Naive thymus-derived CD4-positive, alpha-beta T cell (primary cell): Measurements from ENCODE around the gene JAZF1. TPM values are rescaled to one million over a fixed set of nuclear protein-coding genes. Genes with fewer than 3 reads are reported as not detected.

Experiments used
- ATAC-seq: fragments of 150-1000 bp; cut with Tn5 transposase; 2 replicates; pipeline ENCODE4 v1.10.0; 2021; ENCODE audit warnings: mild to moderate bottlenecking, moderate library complexity
- CTCF ChIA-PET: fragments of 350-600 bp; sonication (Branson Sonifier 250); formaldehyde crosslinking; loops from one replicate; lab custom pipeline; 2021; ENCODE audit warnings: antibody characterized with exemption; lab: Charles Lee
- POLR2A ChIA-PET: fragments of 350-600 bp; sonication (Branson Sonifier 250); formaldehyde crosslinking; loops from one replicate; lab custom pipeline; 2021; ENCODE audit warnings: antibody characterized with exemption, inconsistent platforms; lab: Charles Lee
- DNase-seq, 9 donors: peaks; one replicate each; pipeline versions ENCODE4 v3.0.0 to v3.0.0-alpha.2; 2020 to 2022; ENCODE audit warnings: mixed read lengths in 1 of 9
- H3K27ac ChIP-seq: one replicate; pipeline ENCODE4 v1.7.0; 2013; ENCODE audit warnings: mild to moderate bottlenecking, low read depth, low read length, moderate library complexity
- H3K27me3 ChIP-seq, 2 donors: one replicate each; pipeline ENCODE4 v1.7.0; 2013; ENCODE audit warnings: low read length in 2 of 2, mild to moderate bottlenecking in 2 of 2, moderate library complexity in 2 of 2; ENCODE audit not compliant: control insufficient read depth in 2 of 2, insufficient read depth in 2 of 2
- H3K36me3 ChIP-seq, 3 experiments: 1 replicate in 2 of 3; 2 replicates in 1 of 3; pipeline ENCODE4 v1.7.0; 2013; ENCODE audit warnings: low read length in 3 of 3, mild to moderate bottlenecking in 3 of 3, moderate library complexity in 1 of 3; ENCODE audit not compliant: insufficient read depth in 3 of 3, control insufficient read depth in 2 of 3
- H3K4me1 ChIP-seq, 2 donors: one replicate each; pipeline ENCODE4 v1.7.0; 2013; ENCODE audit warnings: low read length in 2 of 2, mild to moderate bottlenecking in 2 of 2, moderate library complexity in 1 of 2; ENCODE audit not compliant: control insufficient read depth in 2 of 2, insufficient read depth in 2 of 2
- H3K4me3 ChIP-seq: 2 replicates; pipeline ENCODE4 v1.7.0; 2013; ENCODE audit warnings: mild to moderate bottlenecking, low read length
- H3K9me3 ChIP-seq, 3 experiments: 1 replicate in 2 of 3; 2 replicates in 1 of 3; pipeline ENCODE4 v1.7.0; 2013; ENCODE audit warnings: low read length in 3 of 3; ENCODE audit not compliant: control insufficient read depth in 2 of 3
- H3K27ac Mint-ChIP-seq, 9 donors: one replicate each; pipeline ENCODE4 v1.8.0; 2020 to 2022; ENCODE audit warnings: mixed read lengths in 9 of 9, mild to moderate bottlenecking in 8 of 9, moderate library complexity in 5 of 9, inconsistent platforms in 2 of 9
- H3K27me3 Mint-ChIP-seq, 5 donors: one replicate each; pipeline ENCODE4 v1.8.0; 2021 to 2022; ENCODE audit warnings: mixed read lengths in 5 of 5, mild to moderate bottlenecking in 1 of 5
- H3K36me3 Mint-ChIP-seq, 5 donors: one replicate each; pipeline ENCODE4 v1.8.0; 2020 to 2022; ENCODE audit warnings: mixed read lengths in 5 of 5, mild to moderate bottlenecking in 3 of 5, inconsistent platforms in 1 of 5
- H3K4me1 Mint-ChIP-seq, 7 donors: one replicate each; pipeline ENCODE4 v1.8.0; 2020 to 2022; ENCODE audit warnings: mixed read lengths in 7 of 7, mild to moderate bottlenecking in 3 of 7, inconsistent platforms in 1 of 7
- H3K4me3 Mint-ChIP-seq, 10 donors: one replicate each; pipeline ENCODE4 v1.8.0; 2020 to 2022; ENCODE audit warnings: mild to moderate bottlenecking in 10 of 10, mixed read lengths in 10 of 10, moderate library complexity in 6 of 10, inconsistent platforms in 2 of 10
- H3K9me3 Mint-ChIP-seq, 11 donors: one replicate each; pipeline ENCODE4 v1.8.0; 2020 to 2022; ENCODE audit warnings: mixed read lengths in 11 of 11, mild to moderate bottlenecking in 4 of 11, inconsistent platforms in 1 of 11, moderate library complexity in 1 of 11
- intact Hi-C, 2 donors: fragments of 100-400 bp; cut with micrococcal nuclease; formaldehyde crosslinking; loops; one replicate each; pipeline ENCODE4 v1.15.1; 2023
- polyA plus RNA-seq, 2 donors: library from polyadenylated mRNA; unstranded; fragments of 300-500 nt; fragmentation: Illumina TruSeq; gene quantifications; one replicate each; pipeline ENCODE4 v1.2.3, GENCODE V29; 2021
- total RNA-seq, 6 experiments: library from RNA in 5 of 6; stranded (reverse) in 5 of 6; gene quantifications; 1 replicate in 5 of 6; 2 replicates in 1 of 6; pipeline ENCODE4 v1.2.3 and lab custom pipeline; 2021 to 2026

The JAZF1 gene
- total and polyA plus RNA-seq, 7 experiments from 2014 or later, result 2.0 to 33.1 (median 3.2) TPM

DNA sequence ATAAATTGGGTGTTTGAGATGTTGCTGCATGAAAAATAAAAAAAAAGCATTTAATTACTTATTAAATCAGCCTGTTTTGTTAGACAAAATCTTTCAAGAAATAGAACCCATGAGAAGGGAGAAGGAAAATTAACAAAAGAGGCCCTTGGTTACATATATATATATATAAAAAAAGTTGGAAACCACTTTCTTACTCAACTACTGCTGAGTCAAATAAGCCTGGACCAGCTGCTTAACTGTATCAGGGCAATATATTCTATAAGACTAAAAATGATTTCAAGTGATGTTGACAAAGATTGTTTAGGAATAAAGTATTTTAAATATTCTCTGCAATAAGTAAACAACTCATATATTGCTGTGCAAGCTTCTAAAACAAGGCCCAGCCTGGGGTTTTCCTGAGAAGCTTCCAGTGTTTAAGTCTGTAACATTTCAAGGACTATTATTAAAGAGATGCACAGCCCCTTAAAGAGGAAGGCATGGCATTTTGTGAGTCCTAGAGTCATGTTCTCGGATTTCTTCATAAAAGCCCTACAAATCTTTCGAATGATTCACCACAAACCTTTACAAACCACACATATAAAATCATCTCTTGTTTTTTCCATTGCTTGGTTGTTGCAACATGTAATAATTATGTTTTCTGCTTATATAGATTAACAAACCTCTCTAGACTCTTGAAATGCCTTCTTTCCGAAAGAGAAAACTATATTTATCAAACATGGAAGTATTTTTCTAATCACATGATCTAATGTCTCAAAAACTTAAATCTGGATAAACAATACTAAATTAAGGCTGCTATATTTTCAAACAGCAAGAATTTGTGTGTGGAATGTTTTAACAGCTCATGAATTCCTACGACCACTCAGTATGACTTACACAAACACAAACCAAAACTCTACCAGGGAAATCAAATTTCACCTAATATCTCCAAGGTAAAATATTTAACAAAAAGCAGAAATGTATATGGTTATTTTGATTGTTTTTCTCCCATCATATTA is 14.3 kb downstream of the JAZF1 start:
- H3K27ac ChIP-seq, result no peak overlapping the region
- ChIA-PET POLR2A (no interaction called here), CTCF (interaction anchor here (0.6 kb wide), 1 partner anchor 1091 kb away, joined by 3 read pairs; no protein-coding TSS in a partner anchor)
- no peak overlapping the region for H3K27ac Mint-ChIP-seq
- H3K27me3 ChIP-seq, result no peaks in the 10 kb centered on the region
- peaks cover 0 to 21% (median 10%) of the 10 kb centered on the region in 7 donors for H3K4me1 Mint-ChIP-seq
- H3K36me3 ChIP-seq, result no peaks in the 10 kb centered on the region
- H3K4me3 ChIP-seq, result no peak overlapping the region
- H3K27me3 Mint-ChIP-seq, result no peaks in the 10 kb centered on the region
- no peaks in the 10 kb centered on the region for H3K4me1 ChIP-seq
- DNase-seq, result no peak
- intact Hi-C loops, result no loop called here
- peaks cover 0 to 22% (median 5%) of the 10 kb centered on the region in 5 donors for H3K36me3 Mint-ChIP-seq
- no peaks in the 10 kb centered on the region for H3K9me3 Mint-ChIP-seq
- ATAC-seq, result no peak
- no peak overlapping the region for H3K4me3 Mint-ChIP-seq
- H3K9me3 ChIP-seq, result no peaks in the 10 kb centered on the region

GRCh38 chr7:28165261-28165660 is 15.3 kb downstream of the JAZF1 start:
- Histone ChIP-seq H3K36me3 (no peaks in the 10 kb centered on the region), H3K4me3 (no peak overlapping the region), H3K9me3 (no peaks in the 10 kb centered on the region), H3K4me1 (no peaks in the 10 kb centered on the region), H3K27me3 (no peaks in the 10 kb centered on the region), H3K27ac (no peak overlapping the region)
- Mint-ChIP-seq H3K36me3 (peaks cover 0 to 20% (median 5%) of the 10 kb centered on the region in 5 donors), H3K27me3 (no peaks in the 10 kb centered on the region), H3K27ac (no peak overlapping the region), H3K4me1 (peaks cover 0 to 19% (median 6%) of the 10 kb centered on the region in 7 donors), H3K4me3 (no peak overlapping the region), H3K9me3 (no peaks in the 10 kb centered on the region)
- ChIA-PET CTCF (no interaction called here), POLR2A (no interaction called here)
- DNase-seq (no peak), ATAC-seq (no peak)
- intact Hi-C loops, result no loop called here

DNA sequence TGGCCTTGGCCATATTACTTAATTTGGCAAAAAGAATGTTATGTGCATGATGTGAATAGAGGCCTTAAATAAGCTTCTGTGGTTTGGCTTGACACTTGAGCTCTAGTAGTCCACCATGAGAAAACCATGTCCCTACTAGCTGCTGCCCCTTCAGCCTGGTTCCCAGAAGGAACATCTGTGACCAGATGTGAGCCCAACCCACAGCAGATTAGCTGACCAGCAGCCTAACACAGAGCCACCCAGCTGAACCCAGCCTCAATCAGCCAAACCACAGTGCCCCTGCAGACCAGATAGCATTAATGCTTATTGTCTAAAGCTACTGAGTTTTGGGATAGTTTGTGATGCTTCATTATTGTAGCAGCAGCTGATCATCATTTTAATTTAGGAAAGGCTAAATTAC is 16.6 kb downstream of the JAZF1 start:
- Histone ChIP-seq H3K4me3 (no peak overlapping the region), H3K4me1 (no peaks in the 10 kb centered on the region), H3K27me3 (no peaks in the 10 kb centered on the region), H3K27ac (no peak overlapping the region), H3K36me3 (no peaks in the 10 kb centered on the region), H3K9me3 (no peaks in the 10 kb centered on the region)
- no peaks in the 10 kb centered on the region for H3K9me3 Mint-ChIP-seq
- no peak overlapping the region for H3K4me3 Mint-ChIP-seq
- ChIA-PET CTCF (no interaction called here), POLR2A (no interaction called here)
- DNase-seq (no peak), ATAC-seq (no peak)
- H3K4me1 Mint-ChIP-seq, result peaks cover 0 to 15% (median 9%) of the 10 kb centered on the region in 7 donors
- intact Hi-C loops, result no loop called here
- no peak overlapping the region for H3K27ac Mint-ChIP-seq
- no peaks in the 10 kb centered on the region for H3K27me3 Mint-ChIP-seq
- peaks cover 0 to 27% (median 10%) of the 10 kb centered on the region in 5 donors for H3K36me3 Mint-ChIP-seq

DNA sequence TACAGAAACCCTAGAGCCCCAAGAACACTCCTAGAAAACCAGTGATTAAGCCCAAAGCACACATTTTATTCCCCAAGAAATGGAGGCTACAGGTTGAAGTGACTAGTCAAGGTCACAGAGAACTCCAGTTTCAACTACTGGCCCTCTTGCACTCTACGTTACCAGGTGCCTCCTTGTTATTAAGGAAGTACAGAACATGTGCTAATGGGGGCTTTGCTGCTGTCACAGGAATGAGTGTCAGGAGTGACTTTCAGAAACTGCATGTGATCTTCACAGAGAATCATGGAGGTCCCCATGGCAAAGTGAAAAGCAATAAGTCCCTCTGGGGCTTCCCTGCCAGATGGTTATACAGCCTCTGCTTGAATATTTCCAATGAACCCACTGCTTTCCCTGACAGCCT is 19.3 kb downstream of the JAZF1 start:
- no peak overlapping the region for H3K4me3 Mint-ChIP-seq
- no peak for DNase-seq
- H3K36me3 ChIP-seq, result no peaks in the 10 kb centered on the region
- H3K9me3 Mint-ChIP-seq, result no peaks in the 10 kb centered on the region
- POLR2A ChIA-PET, result no interaction called here
- no peak for ATAC-seq
- H3K4me3 ChIP-seq, result no peak overlapping the region
- H3K27me3 Mint-ChIP-seq, result peaks cover 0 to 4% (median 0%) of the 10 kb centered on the region in 5 donors
- H3K4me1 ChIP-seq, result no peaks in the 10 kb centered on the region
- no peaks in the 10 kb centered on the region for H3K27me3 ChIP-seq
- CTCF ChIA-PET, result no interaction called here
- intact Hi-C loops, result no loop called here
- no peaks in the 10 kb centered on the region for H3K9me3 ChIP-seq
- H3K27ac Mint-ChIP-seq, result no peak overlapping the region
- H3K4me1 Mint-ChIP-seq, result peaks cover 0 to 25% (median 12%) of the 10 kb centered on the region in 7 donors
- peaks cover 0 to 38% (median 12%) of the 10 kb centered on the region in 5 donors for H3K36me3 Mint-ChIP-seq
- H3K27ac ChIP-seq, result no peak overlapping the region

GRCh38 chr7:28160551-28160991 is 20.0 kb downstream of the JAZF1 start:
- Mint-ChIP-seq H3K27me3 (peaks cover 0 to 4% (median 0%) of the 10 kb centered on the region in 5 donors), H3K36me3 (peaks cover 0 to 38% (median 10%) of the 10 kb centered on the region in 5 donors), H3K4me3 (no peak overlapping the region), H3K4me1 (peaks cover under 1 to 30% (median 19%) of the 10 kb centered on the region in 7 donors), H3K27ac (no peak overlapping the region), H3K9me3 (no peaks in the 10 kb centered on the region)
- ATAC-seq, result no peak
- Histone ChIP-seq H3K36me3 (no peaks in the 10 kb centered on the region), H3K4me3 (no peak overlapping the region), H3K27ac (no peak overlapping the region), H3K9me3 (no peaks in the 10 kb centered on the region), H3K27me3 (no peaks in the 10 kb centered on the region), H3K4me1 (no peaks in the 10 kb centered on the region)
- ChIA-PET POLR2A (no interaction called here), CTCF (no interaction called here)
- intact Hi-C loops, result no loop called here
- DNase-seq, result no peak

DNA sequence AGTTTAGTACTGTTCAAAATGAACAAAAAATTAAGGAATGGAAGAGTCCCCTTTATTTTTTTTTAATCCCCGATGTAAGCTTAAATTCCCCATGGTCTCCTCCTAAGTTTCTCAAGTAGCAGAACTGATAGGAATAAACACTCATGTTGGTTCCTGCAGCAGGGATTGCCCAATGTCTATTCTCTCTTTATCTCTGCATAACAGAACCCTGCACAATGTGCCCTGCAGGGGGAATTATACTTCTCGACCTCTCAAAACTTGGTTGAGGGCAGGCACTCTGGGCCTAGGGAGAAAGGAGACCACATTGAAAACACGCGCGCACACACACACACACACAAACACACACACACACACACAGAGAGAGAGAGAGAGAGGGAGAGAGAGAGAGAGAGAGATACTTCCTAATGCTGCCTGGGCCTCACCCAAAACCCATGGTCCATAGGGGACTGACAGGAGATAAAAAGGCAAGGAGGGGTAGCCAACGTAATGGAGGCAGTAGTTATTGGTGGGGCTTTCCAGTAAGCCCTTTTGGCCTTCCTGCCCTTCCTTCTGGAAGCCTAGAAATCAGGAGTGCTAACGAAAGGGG is 22.7 kb downstream of the JAZF1 start:
- H3K4me1 ChIP-seq, result peaks cover 0 to 23% of the 10 kb centered on the region in 2 donors
- intact Hi-C loops, result loop anchor here in 1 of 2 donors (5.0 kb wide), 1 partner anchor 79 kb away; no protein-coding TSS in a partner anchor
- Mint-ChIP-seq H3K27me3 (peaks cover 0 to 4% (median 0%) of the 10 kb centered on the region in 5 donors), H3K4me1 (peaks cover 15 to 47% (median 33%) of the 10 kb centered on the region in 7 donors), H3K4me3 (no peak overlapping the region), H3K36me3 (peaks cover 0 to 31% (median 8%) of the 10 kb centered on the region in 5 donors), H3K27ac (no peak overlapping the region), H3K9me3 (no peaks in the 10 kb centered on the region)
- no peak for ATAC-seq
- H3K27me3 ChIP-seq, result no peaks in the 10 kb centered on the region
- ChIA-PET CTCF (no interaction called here), POLR2A (no interaction called here)
- DNase-seq, result no peak
- no peaks in the 10 kb centered on the region for H3K9me3 ChIP-seq
- H3K4me3 ChIP-seq, result no peak overlapping the region
- no peak overlapping the region for H3K27ac ChIP-seq
- no peaks in the 10 kb centered on the region for H3K36me3 ChIP-seq
